ENCODE measurements around the gene ALPL. TPM values are rescaled to one million over a fixed set of nuclear protein-coding genes. Genes with fewer than 3 reads are reported as not detected.

The ALPL gene
- total and polyA plus RNA-seq, 9 of the 15 experiments (the other 6 are each of a cell fraction or from before 2014, with no cell fraction given) = 0.04 to 0.38 (median 0.18) TPM; not detected in 4

- BruUV-seq (replicated peaks) = no TSS peak
- Histone ChIP-seq H3K27me3 (ENCODE audit: control insufficient read depth in 2 of 2, insufficient read depth in 2 of 2, low read length in 2 of 2) (peaks cover 0 to 25% of the 10 kb centered on the region in 2 experiments; a peak in 1 of 5 replicates), H3K9ac (ENCODE audit: insufficient read depth in 1 of 2, low read depth in 2 of 2, low read length in 2 of 2) (no peak overlapping the region), H3K79me2 (ENCODE audit: control insufficient read depth, insufficient read depth, low read length) (no peaks in the 10 kb centered on the region), H3K4me3 (no peak overlapping the region), H2AFZ (ENCODE audit: low read depth, low read length) (no peak overlapping the region), H3K9me1 (ENCODE audit: control insufficient read depth, insufficient read depth, low read length) (no peaks in the 10 kb centered on the region), H3K9me3 (replicated peaks; ENCODE audit: control insufficient read depth, insufficient read depth, low read depth, low read length) (no peaks in the 10 kb centered on the region), H3K36me3 (ENCODE audit: control insufficient read depth, insufficient read depth, low read length) (no peaks in the 10 kb centered on the region), H3K4me2 (ENCODE audit: insufficient read depth, low read length) (no peak overlapping the region), H3K27ac (ENCODE audit: extremely low read depth, low read depth, low read length) (no peak overlapping the region), H4K20me1 (replicated peaks; ENCODE audit: control insufficient read depth, insufficient read depth, low read length) (peaks cover 4% of the 10 kb centered on the region; the same call in 1 of the 2 replicates), H3K4me1 (replicated peaks in 1 of 2; ENCODE audit: control insufficient read depth in 2 of 2, insufficient read depth in 2 of 2, low read length in 2 of 2) (peaks cover 4 to 30% of the 10 kb centered on the region in 2 experiments; a peak in 4 of 5 replicates)
- in situ Hi-C loops (cut with MboI) = no loop called here
- ChIA-PET CTCF (ENCODE audit: low intra/inter-chr PET ratio) (interaction anchor here (3.5 kb wide), 1 partner anchor 203 kb away, joined by 27 read pairs; no protein-coding TSS in a partner anchor), POLR2A (interaction anchor here (0.7 to 0.8 kb wide), 2 partner anchors 10 to 13 kb away, joined by 3 to 4 read pairs; no protein-coding TSS in a partner anchor)
- ATAC-seq (no peak), FAIRE-seq (no peak), DNase-seq (ENCODE audit: extremely low read depth in 1 of 4, low spot score in 3 of 4) (no peak)
- intact Hi-C loops (cut with micrococcal nuclease) = loop anchor here (10.0 kb wide), 1 partner anchor 199 kb away; no protein-coding TSS in a partner anchor
- WGBS (ENCODE audit: insufficient coverage, low coverage, missing lambda C conversion rate) = 36% methylated on average over 11 of the region's 11 CpGs
- TF ChIP-seq ESRRA (IDR thresholded peaks at IDR 0.05; ENCODE audit: borderline replicate concordance, low read depth) (no peak), E2F6 (IDR thresholded peaks at IDR 0.05; ENCODE audit: borderline replicate concordance in 1 of 2, extremely low read depth in 1 of 2, insufficient read depth in 1 of 2, insufficient read length in 1 of 2, low read depth in 1 of 2, low read length in 1 of 2, poor library complexity in 1 of 2, severe bottlenecking in 1 of 2) (peak in 1 of 2 experiments; percentile 2)
Observed at GRCh38 chr1:21573475-21573874, 64.3 kb downstream of the ALPL start.
